GM19324 (cell line): ENCODE results near the gene HCN4.

Experiments used
- ATAC-seq: cut with Tn5 transposase; IDR thresholded peaks from one replicate; pipeline ENCODE4 v1.9.1; 2021; ENCODE audit warnings: mild to moderate bottlenecking, moderate library complexity; ENCODE audit not compliant: unreplicated experiment, low FRiP score

Gene HCN4

DNA sequence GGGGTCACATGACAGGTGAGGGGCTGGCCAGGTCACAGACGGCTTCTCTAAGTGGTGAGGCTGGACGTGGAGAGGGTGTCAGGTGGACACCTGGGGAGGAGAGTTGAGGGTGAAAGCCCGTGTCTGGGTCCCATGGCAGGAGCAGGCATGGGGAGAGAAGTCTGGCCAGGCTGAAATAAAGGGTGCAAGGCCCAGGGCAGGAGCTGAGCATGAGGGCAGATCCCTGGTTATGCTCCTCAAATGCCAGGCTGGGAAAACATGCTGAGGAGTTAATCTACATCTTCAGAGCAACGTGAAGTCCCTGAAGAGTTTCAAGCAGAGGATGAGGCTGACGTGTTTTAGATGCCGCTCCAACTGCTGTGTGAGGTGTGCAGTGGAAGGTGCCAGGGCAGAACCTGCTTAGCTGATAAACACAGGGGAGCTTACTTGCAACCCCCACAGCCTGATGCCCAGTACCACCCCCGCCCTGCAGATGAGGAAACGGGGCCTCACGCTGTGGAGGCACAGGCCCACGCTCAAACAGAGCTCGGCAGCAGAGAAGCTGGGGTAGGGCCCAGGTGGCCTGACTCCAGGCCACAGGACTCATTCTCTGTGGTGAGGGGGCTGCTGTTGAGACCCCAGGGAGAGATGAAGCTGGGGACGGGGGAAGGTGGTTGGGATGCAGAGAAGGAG is 40.5 kb downstream of the HCN4 start:
- no peak for ATAC-seq

DNA sequence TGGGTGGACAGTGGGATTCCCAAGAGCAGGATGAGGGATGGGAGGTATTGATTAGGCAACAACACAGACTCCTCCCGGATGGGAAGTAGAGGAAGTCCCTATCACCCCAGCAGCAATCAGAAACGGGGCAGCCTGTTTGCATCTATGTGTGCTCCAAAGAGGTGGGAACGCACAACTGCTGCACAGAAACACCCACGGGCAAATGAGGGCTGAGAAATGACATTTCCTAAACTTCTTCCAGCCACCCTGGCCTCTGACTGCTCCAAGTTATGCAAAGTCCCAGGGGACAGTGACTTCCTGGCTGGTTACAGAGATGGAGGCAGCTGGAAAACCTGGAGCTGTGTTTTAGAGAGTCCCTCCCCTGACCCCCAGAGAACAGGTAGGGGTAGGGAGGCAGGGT is 42.6 kb downstream of the HCN4 start:
- no peak for ATAC-seq

DNA sequence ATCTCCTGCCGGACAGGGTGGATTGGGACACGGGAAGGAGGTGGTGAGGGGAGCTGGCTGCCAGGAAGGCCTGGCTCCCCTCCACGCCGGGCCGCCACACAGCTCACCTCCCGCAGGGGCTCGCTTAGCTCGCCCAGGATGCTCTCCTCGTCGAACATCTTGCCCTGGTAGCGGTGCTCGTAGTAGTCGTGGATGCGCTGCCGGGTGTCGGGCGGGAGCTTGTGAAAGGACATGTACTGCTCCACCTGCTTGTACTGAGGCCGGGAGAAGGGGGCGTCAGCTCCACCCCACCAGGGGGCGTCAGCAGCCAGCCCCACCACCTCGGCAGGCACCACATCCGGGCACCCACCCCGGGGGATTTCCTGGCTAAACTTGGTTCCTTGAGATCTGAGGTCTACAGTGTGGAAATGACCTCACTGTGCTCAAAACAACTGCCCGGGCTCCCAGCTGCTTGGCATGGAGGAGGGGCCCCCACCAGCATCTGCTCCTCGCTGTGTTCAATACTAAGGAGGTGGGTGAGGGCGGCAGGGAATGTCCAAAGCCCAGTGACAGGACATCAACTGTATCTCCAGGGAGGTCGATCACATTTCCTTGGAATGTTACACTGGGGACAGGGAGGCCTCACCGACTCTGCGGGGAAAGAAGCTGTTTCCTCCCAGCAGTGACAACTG is 43.4 kb downstream of the HCN4 start:
- ATAC-seq = no peak

DNA sequence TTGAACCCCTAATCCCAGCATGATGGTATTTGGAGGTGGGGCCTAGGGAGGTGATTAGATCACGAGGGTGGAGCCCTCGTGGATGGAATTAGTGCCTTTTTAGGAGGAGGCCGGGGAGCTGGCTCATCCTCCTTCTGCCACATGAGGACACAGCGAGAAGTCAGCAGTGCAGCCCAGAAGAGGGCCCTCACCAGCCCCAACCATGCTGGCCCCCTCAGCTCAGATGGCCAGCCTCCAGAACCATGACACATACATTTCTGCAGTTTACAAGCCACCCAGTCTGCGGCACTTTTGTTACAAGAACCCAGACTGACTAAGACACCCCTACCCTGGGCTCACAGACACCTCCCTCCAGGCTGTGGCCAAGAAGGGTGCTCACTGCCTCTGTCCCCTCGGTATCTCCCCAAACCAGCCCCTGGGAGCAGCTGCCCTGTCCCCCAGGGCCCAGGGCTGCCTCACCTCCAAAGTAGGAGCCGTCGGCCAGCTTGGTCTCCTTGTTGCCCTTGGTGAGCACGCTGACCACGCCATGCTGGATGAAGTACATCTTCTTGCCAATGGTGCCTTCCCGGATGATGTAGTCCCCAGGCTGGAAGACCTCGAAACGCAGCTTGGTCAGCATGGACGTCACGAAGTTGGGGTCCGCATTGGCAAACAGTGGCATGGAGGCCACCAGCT is 44.1 kb downstream of the HCN4 start:
- ATAC-seq = no peak

DNA sequence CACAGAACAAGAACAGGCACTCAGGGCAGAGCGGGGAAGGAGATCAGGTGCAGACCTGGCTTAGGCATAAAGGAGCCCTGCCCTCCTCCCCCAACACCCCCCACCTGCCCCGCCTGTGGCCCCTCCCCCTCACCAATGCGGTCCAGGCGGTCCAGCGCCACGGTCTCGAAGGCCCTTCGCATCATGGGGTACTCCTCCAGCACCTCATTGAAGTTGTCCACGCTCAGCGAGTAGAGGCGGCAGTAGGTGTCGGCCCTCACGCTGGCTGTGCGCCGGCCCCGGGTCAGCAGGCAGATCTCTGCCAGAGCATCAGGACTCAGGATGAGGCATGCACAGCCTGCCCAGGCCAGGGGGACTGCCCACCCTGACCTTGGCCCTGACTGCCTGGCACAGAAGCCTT is 44.8 kb downstream of the HCN4 start:
- ATAC-seq = no peak

DNA sequence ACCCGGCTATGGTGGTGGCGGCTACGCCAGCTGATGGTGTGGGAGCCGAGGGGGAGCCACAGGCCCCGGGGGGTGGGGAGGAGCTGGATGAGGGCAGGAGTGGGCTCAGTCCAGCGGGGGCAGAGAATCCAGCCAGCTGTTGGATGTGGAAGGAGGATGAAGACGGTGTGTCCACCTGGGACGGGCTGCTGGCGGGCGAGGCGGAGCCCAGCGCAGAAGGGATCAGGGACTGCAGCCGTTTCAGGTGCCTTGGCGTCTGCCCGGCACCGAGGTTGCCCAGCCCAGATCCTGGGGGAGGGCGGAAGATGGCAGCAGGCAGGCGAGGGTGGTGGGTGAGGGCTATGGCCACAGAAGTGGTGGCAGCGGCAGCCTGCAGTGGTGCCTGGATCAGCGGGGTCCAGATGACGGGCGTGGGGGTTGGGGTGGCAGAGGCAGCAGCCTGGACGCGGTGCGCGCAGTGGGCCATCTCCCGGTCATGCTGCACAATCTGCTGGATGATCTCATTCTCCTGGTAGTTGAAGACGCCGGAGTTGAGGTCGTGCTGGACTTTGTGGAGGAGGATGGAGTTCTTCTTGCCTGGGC is 45.3 kb downstream of the HCN4 start:
- no peak for ATAC-seq

DNA sequence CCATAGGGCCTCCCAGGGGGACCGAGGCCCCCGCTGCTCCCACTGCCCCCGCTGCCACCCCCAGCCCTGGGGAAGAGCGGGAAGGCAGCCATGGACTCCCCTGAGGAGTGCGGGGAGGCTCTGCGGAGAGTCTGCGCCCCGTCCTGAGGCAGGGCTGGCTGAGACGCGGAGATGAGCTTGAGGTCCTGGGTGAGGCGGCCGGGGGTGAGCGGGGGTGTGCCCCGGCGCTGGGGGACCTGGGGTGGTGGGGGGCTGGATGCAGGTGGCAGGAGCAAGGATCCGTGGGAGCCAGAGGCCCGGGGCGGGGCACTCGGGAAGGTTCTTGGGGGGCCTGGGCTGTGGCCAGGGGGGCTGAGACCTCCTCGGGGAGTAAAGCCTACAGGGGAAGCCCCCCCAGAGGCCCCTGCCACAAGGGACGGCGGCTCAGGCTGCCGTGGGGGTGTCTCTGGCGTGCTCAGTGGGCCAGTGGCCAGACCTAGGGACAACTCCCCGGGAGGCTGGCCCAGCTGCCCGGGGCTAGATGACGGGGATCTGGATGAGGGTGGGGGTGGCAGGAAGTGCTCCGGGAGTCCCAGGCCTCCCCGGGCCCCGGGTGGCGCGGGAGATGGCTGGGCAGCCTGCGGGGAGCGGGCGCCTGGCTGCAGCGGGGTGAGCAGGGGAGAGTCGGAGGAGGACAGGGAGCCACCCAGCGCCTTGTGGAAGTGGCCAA is 45.9 kb downstream of the HCN4 start:
- no peak for ATAC-seq

DNA sequence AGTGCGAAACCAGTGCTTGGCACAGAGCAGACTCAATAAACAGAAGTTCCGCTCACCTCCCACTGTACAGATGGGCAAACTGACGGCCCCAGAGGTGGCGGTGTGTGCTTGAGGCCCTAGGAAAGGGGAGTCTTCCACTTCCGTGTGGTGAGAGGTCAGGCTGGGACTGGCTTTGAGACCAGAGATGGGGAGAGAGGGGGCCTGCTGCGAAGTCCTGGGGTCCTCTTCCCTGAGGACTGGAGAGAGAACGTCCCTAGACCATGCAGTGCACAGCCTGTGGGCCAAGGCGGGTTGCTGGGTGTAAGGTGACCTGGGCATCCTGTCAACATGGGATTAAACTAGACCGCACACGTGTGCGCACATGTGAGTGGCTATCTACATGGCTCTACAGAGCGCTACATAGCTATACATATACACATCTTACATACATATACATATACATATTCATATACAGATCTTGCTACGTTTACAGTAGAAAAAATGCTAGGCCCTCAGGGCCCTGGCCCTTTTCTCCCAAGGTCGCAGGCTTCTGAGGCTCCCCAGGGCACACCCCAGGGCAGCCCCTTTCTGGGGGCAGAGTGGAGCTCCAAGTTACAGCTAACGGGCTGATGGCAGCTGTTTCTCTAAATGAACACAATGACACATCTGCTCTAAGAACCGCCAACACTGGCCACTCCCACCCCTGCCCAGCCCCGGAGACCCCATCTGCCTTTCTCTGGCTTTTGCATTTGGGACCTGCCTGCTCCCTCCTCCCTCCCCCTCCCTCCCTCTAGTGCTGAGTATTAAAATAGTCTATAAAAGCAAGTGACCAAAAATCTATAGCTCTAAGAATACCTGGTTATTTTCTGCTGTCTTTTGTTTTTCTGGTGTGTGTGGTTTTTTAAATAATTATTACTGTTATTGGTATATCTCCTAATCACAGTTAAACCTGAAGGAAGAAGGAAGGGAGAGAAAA is 47.0 kb downstream of the HCN4 start:
- ATAC-seq = no peak

DNA sequence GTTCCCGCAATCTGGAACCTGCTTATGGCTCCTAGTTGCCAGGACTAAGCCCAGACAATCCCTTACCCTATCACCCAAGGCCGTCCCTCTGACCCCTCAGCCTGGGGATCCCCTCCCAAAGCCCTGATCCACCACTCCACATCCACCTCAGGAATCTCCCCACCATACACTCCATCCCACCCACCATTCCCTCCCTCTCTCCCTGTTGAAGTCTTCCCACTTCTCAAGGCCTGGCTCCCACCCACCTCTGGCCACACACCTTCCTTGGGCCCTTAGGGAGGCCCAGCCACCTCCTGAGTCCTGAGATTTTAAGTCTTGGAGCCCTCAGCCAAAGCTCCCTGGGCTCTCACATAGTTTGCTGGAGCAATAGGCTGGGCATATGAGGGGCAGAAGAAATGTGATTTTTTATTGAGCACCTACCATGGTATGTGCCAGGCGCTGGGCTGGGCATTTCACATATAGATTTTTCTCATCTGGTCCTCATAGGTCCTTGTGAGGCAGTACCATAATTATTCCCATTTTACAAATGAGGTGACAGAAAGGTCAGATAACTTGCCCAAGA is 48.1 kb downstream of the HCN4 start:
- ATAC-seq = no peak

DNA sequence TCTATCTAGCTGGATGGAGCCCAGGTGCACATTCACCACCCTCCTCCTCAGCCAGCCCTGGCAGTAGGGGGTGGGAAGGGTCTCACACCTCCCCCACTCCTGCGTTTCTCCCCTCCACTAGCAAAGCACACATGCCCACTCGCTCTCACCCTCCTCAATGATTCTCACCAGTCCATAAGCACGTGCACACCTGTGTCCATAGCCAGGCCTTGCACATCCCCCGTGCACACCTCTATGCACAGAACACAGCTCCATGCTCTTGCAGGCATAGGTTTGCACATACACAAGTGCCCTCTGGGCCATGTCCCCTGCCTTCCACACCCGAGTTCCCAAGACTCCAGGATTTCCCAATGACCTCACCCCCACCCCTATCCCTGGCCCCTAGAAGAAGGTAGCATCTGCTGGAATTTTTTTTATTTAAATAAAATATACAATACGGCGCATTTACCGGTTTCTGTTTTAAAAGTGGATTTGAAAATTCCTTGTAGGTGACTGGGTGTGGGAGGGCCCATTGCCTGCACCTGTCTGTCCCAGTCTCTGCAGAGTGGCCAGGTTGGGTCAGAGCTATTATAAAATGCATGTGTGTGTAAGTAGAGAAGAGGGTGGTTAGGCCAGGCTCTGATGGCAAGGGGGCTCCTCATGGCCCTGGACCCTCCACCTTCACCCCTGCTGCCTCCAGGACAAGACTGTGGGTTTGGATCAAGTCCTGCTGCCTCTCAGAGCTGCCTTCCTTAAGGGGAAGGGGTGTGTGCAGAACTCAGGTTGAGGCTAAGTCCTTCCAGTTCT is 49.1 kb downstream of the HCN4 start:
- ATAC-seq = no peak

DNA sequence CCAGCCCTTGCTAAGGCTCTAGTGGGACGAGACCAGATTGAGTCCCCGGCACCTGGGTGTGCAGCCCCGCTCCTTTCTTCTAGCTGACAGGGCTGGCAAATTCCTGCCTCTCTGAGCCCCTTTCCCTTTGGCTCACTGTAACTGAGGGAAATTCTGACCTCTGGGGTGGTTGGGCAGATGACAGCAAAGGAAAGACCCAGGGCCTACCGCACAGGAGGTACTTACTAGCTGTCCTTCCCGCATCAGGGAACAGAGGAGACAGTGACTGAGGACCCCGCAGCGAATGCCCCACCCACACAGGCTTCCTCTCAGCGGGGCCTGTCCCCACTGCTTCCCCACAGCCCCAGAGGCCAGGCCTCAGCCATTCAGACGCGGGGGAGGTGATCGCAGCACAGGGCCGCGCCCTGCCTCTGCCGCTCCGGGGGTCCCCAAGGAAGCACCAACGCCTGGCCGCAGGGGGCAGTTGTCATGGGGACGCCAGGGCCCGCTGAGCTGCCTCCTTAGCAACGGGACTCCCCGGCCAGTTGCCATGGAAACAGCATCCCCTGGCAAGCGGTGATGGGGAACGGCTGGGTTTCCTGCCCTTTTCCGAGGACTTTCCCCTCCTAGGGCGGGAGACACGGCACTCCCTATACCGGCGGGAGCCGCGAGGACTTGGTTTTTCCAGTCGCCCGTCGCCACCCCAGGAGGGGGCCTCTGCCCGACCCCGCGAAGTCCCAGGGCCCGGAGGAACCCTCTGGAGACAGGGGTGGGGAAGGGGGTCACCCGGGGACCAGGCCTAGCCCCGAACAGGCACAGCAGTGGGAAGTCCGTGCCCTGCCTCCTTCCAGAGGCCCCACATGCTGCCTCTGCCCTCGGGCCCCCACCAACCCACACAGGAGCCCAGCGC is 50.1 kb downstream of the HCN4 start:
- ATAC-seq = no peak

DNA sequence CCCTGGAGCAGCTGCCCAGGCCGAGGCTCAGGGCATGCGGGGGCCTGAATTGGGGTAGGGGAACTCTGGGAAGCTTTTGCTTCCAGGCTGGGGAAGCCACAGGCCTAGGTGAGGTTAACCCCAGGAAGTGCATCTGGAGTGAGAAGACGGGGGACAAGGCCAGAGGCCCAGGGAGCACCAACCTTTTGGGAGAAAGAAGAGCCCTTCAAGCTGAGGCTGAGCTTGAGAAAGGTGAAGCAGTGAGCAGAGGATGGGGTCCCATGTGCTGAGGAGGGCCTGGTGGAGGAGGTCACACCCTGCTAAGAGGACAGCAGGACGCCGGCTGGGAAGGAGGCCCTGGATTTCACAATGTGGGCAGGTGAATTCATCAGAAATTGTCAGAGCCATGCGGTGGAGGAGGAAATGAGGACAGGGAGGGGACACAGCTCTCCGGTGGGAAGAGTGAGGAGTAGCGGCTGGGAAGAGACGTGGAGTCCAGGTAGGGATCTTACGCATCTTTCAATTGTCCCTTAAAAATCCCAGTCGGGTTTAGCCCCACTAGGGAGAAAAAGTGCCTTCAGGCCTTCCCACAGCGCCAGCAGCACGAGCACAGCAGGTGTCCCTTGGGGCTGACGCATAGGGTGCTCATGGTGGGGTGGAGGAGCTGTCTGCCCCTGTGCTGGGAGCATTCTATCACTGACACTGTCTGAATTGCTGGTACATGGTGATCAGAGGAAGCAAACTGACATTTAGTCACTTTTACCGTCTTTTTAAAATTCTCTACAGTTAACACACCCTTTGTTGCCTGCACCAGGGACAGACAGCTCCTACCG is 50.9 kb downstream of the HCN4 start:
- ATAC-seq = no peak

DNA sequence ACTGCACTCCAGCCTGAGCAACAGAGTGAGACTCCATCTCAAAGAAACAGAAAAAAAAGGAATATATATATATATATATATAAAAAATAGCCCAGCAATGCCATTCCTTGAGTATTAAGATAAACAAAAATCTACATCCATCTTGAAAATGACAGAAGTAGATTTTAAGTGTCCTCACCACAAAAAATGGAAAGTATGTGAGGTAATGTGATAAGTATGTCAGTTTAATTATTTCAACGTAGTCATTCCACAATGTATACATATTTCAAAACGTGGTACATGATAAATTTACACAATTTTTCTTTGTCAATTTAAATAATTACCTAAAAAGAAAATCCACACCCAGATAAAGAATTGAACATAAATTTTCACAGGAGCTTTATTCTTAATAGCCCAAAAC is 54.9 kb downstream of the HCN4 start:
- ATAC-seq = no peak

DNA sequence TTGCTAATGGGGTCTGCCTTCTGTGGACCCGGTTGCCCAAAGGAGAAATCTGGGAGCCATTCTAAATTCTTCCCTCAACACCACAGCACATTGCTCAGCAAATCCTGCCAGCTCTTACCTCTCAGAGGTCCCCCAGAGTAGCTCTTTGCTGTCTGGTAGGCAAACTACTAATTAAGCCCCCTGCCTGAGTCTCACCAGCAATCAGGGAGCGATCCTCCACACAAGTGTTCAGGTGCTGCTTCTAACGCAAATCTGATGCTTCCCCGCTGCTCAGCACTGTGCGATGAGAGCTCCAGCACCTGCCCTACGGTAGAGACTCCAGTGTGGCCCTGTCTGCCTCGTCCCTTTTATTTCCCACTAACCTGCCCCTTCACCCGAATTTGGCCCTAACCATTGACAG is 60.5 kb downstream of the HCN4 start:
- no peak for ATAC-seq

DNA sequence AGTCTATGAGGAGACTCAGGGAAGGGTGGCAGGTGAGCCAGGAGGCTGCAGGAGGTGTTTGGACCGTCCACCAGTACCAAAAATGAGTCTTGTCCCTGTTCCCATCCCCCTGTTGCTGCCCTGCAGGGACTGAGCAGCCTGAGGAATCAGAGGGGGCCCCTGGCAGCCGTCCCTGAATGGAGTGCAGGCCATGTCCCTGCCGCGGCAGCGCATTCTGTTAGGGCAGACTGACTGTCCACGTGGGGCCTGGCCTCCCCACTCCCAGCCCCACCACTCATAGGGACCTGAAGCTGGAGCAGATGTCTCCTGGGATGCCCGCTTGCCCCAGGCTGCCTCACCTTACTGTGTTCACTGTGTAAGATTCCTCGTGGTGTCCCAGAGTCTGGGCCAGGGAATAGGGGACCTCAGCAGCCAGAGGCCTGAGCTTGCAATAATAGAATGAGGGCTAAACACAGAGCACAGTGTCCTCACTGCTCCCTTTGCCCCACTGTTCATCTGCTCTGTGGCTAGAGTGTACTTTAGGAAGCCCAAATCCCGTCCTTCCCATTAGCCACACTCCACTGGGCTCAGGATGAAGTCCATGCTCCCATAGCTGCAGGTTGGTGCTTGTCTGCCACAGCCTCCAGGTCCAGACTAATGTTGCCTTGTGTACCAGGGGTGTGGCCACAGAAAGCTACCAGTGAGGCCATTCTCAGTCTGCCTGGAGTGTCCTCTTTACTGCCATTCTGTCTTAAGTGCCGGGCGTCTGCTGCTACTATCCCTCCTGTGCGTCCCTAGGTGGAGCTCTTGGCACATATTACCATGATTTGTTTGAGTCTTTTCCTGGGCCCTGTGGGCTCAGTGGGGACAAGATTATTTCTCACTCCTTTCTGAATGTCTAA is 63.2 kb downstream of the HCN4 start:
- ATAC-seq = no peak

DNA sequence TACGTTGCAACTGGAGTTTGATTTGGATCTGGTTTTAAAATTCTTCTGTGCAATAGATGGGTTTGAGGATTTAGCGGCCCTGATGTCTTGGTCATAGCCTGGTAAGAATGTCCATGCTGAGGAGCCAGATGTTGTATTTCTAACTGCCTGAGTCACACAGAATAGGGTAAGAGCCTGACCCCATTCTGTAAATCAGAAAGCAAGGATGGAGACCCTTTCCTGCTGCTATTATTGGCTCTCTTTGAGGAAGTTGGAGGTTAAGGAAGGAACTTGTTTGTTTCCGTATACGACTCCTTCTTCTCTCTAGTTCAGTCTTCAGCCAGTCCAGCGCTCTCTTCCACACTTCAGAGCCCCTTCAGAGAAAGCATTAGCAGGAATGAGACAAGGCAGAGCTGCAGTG is 65.1 kb downstream of the HCN4 start:
- ATAC-seq = no peak
